ENCODE results near the gene OCRL. TPM values are rescaled to one million over a fixed set of nuclear protein-coding genes. Genes with fewer than 3 reads are reported as not detected.

Gene OCRL
- total and polyA plus RNA-seq, 2 donors (not counting 1 experiment from before 2014, with no cell fraction given): 23.0 to 32.1 TPM

GRCh38 chrX:129631849-129632248 lies 91.8 kb downstream of the OCRL start:
- Histone ChIP-seq H2AFZ (ENCODE audit: low read length) (no peak overlapping the region), H3K4me1 (ENCODE audit: control insufficient read depth, extremely low read depth, insufficient read depth, low read length) (no peaks in the 10 kb centered on the region), H3K9me3 (ENCODE audit: control insufficient read depth, insufficient read depth, low read depth, low read length) (no peaks in the 10 kb centered on the region), H4K20me1 (ENCODE audit: control insufficient read depth, extremely low read depth, insufficient read depth, low read length) (no peaks in the 10 kb centered on the region), H3K79me2 (ENCODE audit: control insufficient read depth, insufficient read depth, low read length) (no peaks in the 10 kb centered on the region), H3K36me3 (ENCODE audit: control insufficient read depth, insufficient read depth, low read length) (no peaks in the 10 kb centered on the region), H3K4me2 (ENCODE audit: extremely low read depth, insufficient read depth, low read length) (no peak overlapping the region), H3K27ac (ENCODE audit: insufficient read depth, low read length) (no peak overlapping the region), H3K4me3 (replicated peaks in 1 of 4; ENCODE audit: control extremely low read depth in 1 of 4, insufficient read depth in 1 of 4, low read depth in 3 of 4, low read length in 4 of 4) (no peak overlapping the region), H3K27me3 (ENCODE audit: control insufficient read depth, insufficient read depth, low read length) (no peaks in the 10 kb centered on the region), H3K9ac (ENCODE audit: insufficient read depth, low read length) (no peak overlapping the region)
- TF ChIP-seq EZH2 (IDR thresholded peaks at IDR 0.05; ENCODE audit: low read length, missing control alignments) (no peak), CTCF (conservative IDR thresholded peaks at IDR 0.05 in 1 of 2, IDR thresholded peaks at IDR 0.05 in 1 of 2; ENCODE audit: low read depth in 1 of 2, low read length in 2 of 2) (no peak)
- no peak for DNase-seq (ENCODE audit: low read depth in 2 of 2)

GRCh38 chrX:129632443-129632842 lies 92.4 kb downstream of the OCRL start:
- H2AFZ ChIP-seq (ENCODE audit: low read length): no peak overlapping the region
- TF ChIP-seq EZH2 (IDR thresholded peaks at IDR 0.05; ENCODE audit: low read length, missing control alignments): no peak
- TF ChIP-seq CTCF (conservative IDR thresholded peaks at IDR 0.05 in 1 of 2, IDR thresholded peaks at IDR 0.05 in 1 of 2; ENCODE audit: low read depth in 1 of 2, low read length in 2 of 2): no peak

GRCh38 chrX:129634541-129634940 lies 94.5 kb downstream of the OCRL start:
- Histone ChIP-seq H3K9ac (ENCODE audit: insufficient read depth, low read length) (no peak overlapping the region), H3K36me3 (ENCODE audit: control insufficient read depth, insufficient read depth, low read length) (no peaks in the 10 kb centered on the region)

More at GRCh38 chrX:129632443-129632842, 92.4 kb downstream of the OCRL start:
- Histone ChIP-seq H3K4me2 (ENCODE audit: extremely low read depth, insufficient read depth, low read length) (no peak overlapping the region), H3K9ac (ENCODE audit: insufficient read depth, low read length) (no peak overlapping the region), H3K79me2 (ENCODE audit: control insufficient read depth, insufficient read depth, low read length) (no peaks in the 10 kb centered on the region), H3K27me3 (ENCODE audit: control insufficient read depth, insufficient read depth, low read length) (no peaks in the 10 kb centered on the region), H3K27ac (ENCODE audit: insufficient read depth, low read length) (no peak overlapping the region), H3K4me1 (ENCODE audit: control insufficient read depth, extremely low read depth, insufficient read depth, low read length) (no peaks in the 10 kb centered on the region), H4K20me1 (ENCODE audit: control insufficient read depth, extremely low read depth, insufficient read depth, low read length) (no peaks in the 10 kb centered on the region), H3K9me3 (ENCODE audit: control insufficient read depth, insufficient read depth, low read depth, low read length) (no peaks in the 10 kb centered on the region), H3K4me3 (replicated peaks in 1 of 4; ENCODE audit: control extremely low read depth in 1 of 4, insufficient read depth in 1 of 4, low read depth in 3 of 4, low read length in 4 of 4) (no peak overlapping the region), H3K36me3 (ENCODE audit: control insufficient read depth, insufficient read depth, low read length) (no peaks in the 10 kb centered on the region)
- peak; percentile 47 to 48 for DNase-seq (ENCODE audit: low read depth in 2 of 2)

More at GRCh38 chrX:129634541-129634940, 94.5 kb downstream of the OCRL start:
- Histone ChIP-seq H4K20me1 (ENCODE audit: control insufficient read depth, extremely low read depth, insufficient read depth, low read length) (no peaks in the 10 kb centered on the region), H3K79me2 (ENCODE audit: control insufficient read depth, insufficient read depth, low read length) (no peaks in the 10 kb centered on the region), H3K27me3 (ENCODE audit: control insufficient read depth, insufficient read depth, low read length) (no peaks in the 10 kb centered on the region), H3K9me3 (ENCODE audit: control insufficient read depth, insufficient read depth, low read depth, low read length) (no peaks in the 10 kb centered on the region), H3K4me1 (ENCODE audit: control insufficient read depth, extremely low read depth, insufficient read depth, low read length) (no peaks in the 10 kb centered on the region), H3K4me2 (ENCODE audit: extremely low read depth, insufficient read depth, low read length) (no peak overlapping the region), H3K27ac (ENCODE audit: insufficient read depth, low read length) (no peak overlapping the region), H3K4me3 (replicated peaks in 1 of 4; ENCODE audit: control extremely low read depth in 1 of 4, insufficient read depth in 1 of 4, low read depth in 3 of 4, low read length in 4 of 4) (no peak overlapping the region), H2AFZ (ENCODE audit: low read length) (no peak overlapping the region)
- no peak for TF ChIP-seq EZH2 (IDR thresholded peaks at IDR 0.05; ENCODE audit: low read length, missing control alignments)
- TF ChIP-seq CTCF (conservative IDR thresholded peaks at IDR 0.05 in 1 of 2, IDR thresholded peaks at IDR 0.05 in 1 of 2; ENCODE audit: low read depth in 1 of 2, low read length in 2 of 2): no peak
- no peak for DNase-seq (ENCODE audit: low read depth in 2 of 2)
